HepG2 (cell line): ENCODE results near the gene TACC3. TPM values are rescaled to one million over a fixed set of nuclear protein-coding genes. Genes with fewer than 3 reads are reported as not detected.

Experiments used
- ATAC-seq: fragments of 200-7000 bp; cut with Tn5 transposase; 3 replicates; pipeline ENCODE4 v1.9.1; 2020; ENCODE audit warnings: mild to moderate bottlenecking, moderate library complexity
- BruUV-seq: library from RNA; stranded (reverse); fragments of 400-500 nt; replicated peaks from 2 replicates; lab custom pipeline; 2021; lab: Mats Ljungman, UMichigan
- CTCF ChIA-PET: fragments of 300-600 bp; formaldehyde crosslinking; extraction: SDS; loops from one replicate; lab custom pipeline; 2021; ENCODE audit warnings: low total read pairs, inconsistent platforms, low intra/inter-chr PET ratio; lab: Yijun Ruan, JAX
- POLR2A ChIA-PET: fragments of 350-600 bp; sonication (Branson Sonifier 250); formaldehyde crosslinking; loops from one replicate; lab custom pipeline; 2020; ENCODE audit warnings: antibody characterized with exemption, inconsistent platforms; lab: Yijun Ruan, JAX
- DNase-seq: peaks from one replicate; pipeline ENCODE4 v3.0.0-alpha.2; 2015; ENCODE audit warnings: low spot score
- FAIRE-seq: peaks from 3 replicates; lab custom pipeline; 2011; peaks lifted over from hg19 to GRCh38; lab: Jason Lieb, UNC
- H2AFZ ChIP-seq: one replicate; pipeline ENCODE4 v1.6.1; 2011; ENCODE audit warnings: low read length, inconsistent platforms
- H3K27ac ChIP-seq: fragments of 300-600 bp; 3 replicates; pipeline ENCODE4 v1.8.0; 2011; ENCODE audit warnings: mixed run types, mild to moderate bottlenecking, mixed read lengths, low read length, inconsistent platforms; ENCODE audit not compliant: insufficient read depth; ENCODE audit errors: extremely low read length
- H3K27me3 ChIP-seq, 2 experiments: fragments of 200-600 bp in 1 of 2; 2 replicates in 1 of 2; 3 replicates in 1 of 2; pipeline versions ENCODE4 v1.6.0 to v1.8.0; 2011; ENCODE audit warnings: low read length in 2 of 2, mild to moderate bottlenecking in 2 of 2, moderate library complexity in 2 of 2, inconsistent platforms in 1 of 2; ENCODE audit not compliant: insufficient read depth in 2 of 2, control insufficient read depth in 1 of 2
- H3K36me3 ChIP-seq, 2 experiments: fragments of 200-600 bp in 1 of 2; replicated peaks in 1 of 2; 2 replicates in 1 of 2; 3 replicates in 1 of 2; pipeline versions ENCODE4 v1.5.1 to v1.8.0; 2011; ENCODE audit warnings: low read length in 2 of 2, inconsistent platforms in 1 of 2; ENCODE audit not compliant: insufficient read depth in 2 of 2, control insufficient read depth in 1 of 2
- H3K4me1 ChIP-seq: 2 replicates; pipeline ENCODE4 v1.5.1; 2012; ENCODE audit warnings: low read length, inconsistent platforms; ENCODE audit not compliant: insufficient read depth
- H3K4me2 ChIP-seq: 2 replicates; pipeline ENCODE4 v1.6.0; 2011; ENCODE audit warnings: low read depth, low read length, inconsistent platforms
- H3K4me3 ChIP-seq, 3 experiments: fragments of 200-600 bp in 1 of 3; sonication (generic), shearing (Covaris generic) in 1 of 3; replicated peaks in 1 of 3; 2 replicates each; pipeline ENCODE4 v1.5.1; 2011 to 2016; ENCODE audit warnings: low read length in 3 of 3, inconsistent platforms in 2 of 3, low read depth in 2 of 3, mild to moderate bottlenecking in 2 of 3, control low read depth in 1 of 3, mixed read lengths in 1 of 3; ENCODE audit not compliant: insufficient read depth in 1 of 3
- H3K79me2 ChIP-seq: one replicate; pipeline ENCODE4 v1.6.1; 2011; ENCODE audit warnings: low read length, inconsistent platforms; ENCODE audit not compliant: insufficient read depth
- H3K9ac ChIP-seq: 2 replicates; pipeline ENCODE4 v1.6.0; 2011; ENCODE audit warnings: mild to moderate bottlenecking, low read depth, low read length, inconsistent platforms; ENCODE audit not compliant: insufficient read depth
- H3K9me3 ChIP-seq: 2 replicates; pipeline ENCODE4 v1.5.1; 2012; ENCODE audit warnings: mild to moderate bottlenecking, low read length
- H4K20me1 ChIP-seq: 2 replicates; pipeline ENCODE4 v1.6.0; 2011; ENCODE audit warnings: inconsistent platforms, mild to moderate bottlenecking, low read length, moderate library complexity; ENCODE audit not compliant: insufficient read depth
- CCDC6 ChIP-seq: sonication (generic); formaldehyde crosslinking; IDR thresholded peaks from 2 replicates; pipeline ENCODE4 v1.8.1; 2022; ENCODE audit warnings: mild to moderate bottlenecking, missing genetic modification reagents, moderate library complexity
- HNF4G ChIP-seq, 2 experiments: sonication (generic) in 1 of 2; formaldehyde crosslinking in 1 of 2; IDR thresholded peaks; 2 replicates each; pipeline versions ENCODE4 v1.4.0 to v1.6.1; 2011 to 2020; ENCODE audit warnings: borderline replicate concordance in 2 of 2, low read depth in 2 of 2, mild to moderate bottlenecking in 2 of 2, low read length in 1 of 2, missing genetic modification reagents in 1 of 2, moderate library complexity in 1 of 2
- HNRNPL ChIP-seq: fragments of 200-400 bp; formaldehyde crosslinking; IDR thresholded peaks from 2 replicates; pipeline ENCODE4 v1.6.1; 2017; ENCODE audit warnings: mild to moderate bottlenecking, low read depth, low read length
- KDM3A ChIP-seq: IDR thresholded peaks from 2 replicates; pipeline ENCODE4 v1.6.1; 2018; ENCODE audit warnings: low read depth, missing compliant biosample characterization
- POLR2AphosphoS5 ChIP-seq: IDR thresholded peaks from 2 replicates; pipeline ENCODE4 v1.6.1; 2012; ENCODE audit warnings: low read depth, low read length
- RBFOX2 ChIP-seq: fragments of 200-400 bp; formaldehyde crosslinking; IDR thresholded peaks from 2 replicates; pipeline ENCODE4 v1.6.1; 2017; ENCODE audit warnings: low read depth, mild to moderate bottlenecking, low read length
- RBM39 ChIP-seq: fragments of 200-400 bp; formaldehyde crosslinking; IDR thresholded peaks from one replicate; pipeline ENCODE4 v1.6.1; 2018; ENCODE audit warnings: antibody characterized with exemption, mild to moderate bottlenecking, low read depth, low read length; ENCODE audit not compliant: poor library complexity, severe bottlenecking
- SALL1 ChIP-seq: sonication (generic); formaldehyde crosslinking; IDR thresholded peaks from 2 replicates; pipeline ENCODE4 v1.8.0; 2022; ENCODE audit warnings: mild to moderate bottlenecking, missing genetic modification reagents
- ZBTB1 ChIP-seq: sonication (generic); formaldehyde crosslinking; IDR thresholded peaks from 2 replicates; pipeline ENCODE4 v1.4.0; 2020; ENCODE audit warnings: missing genetic modification reagents, borderline replicate concordance
- ZFYVE20 ChIP-seq: sonication (generic); formaldehyde crosslinking; IDR thresholded peaks from 2 replicates; pipeline ENCODE4 v1.8.0; 2023; ENCODE audit warnings: low read depth, mild to moderate bottlenecking, moderate library complexity, missing genetic modification reagents, borderline replicate concordance
- ZNF263 ChIP-seq: sonication (generic); formaldehyde crosslinking; IDR thresholded peaks from 2 replicates; pipeline ENCODE4 v1.4.0; 2020; ENCODE audit warnings: missing genetic modification reagents
- ZNF788 ChIP-seq: sonication (generic); formaldehyde crosslinking; IDR thresholded peaks from 2 replicates; pipeline ENCODE4 v1.5.0; 2020; ENCODE audit warnings: mild to moderate bottlenecking, missing genetic modification reagents, borderline replicate concordance
- WGBS: methylation state at CpG from one replicate; pipeline ENCODE4 v1.1.6; 2017; ENCODE audit warnings: low lambda C conversion rate; 5-methylcytosine and 5-hydroxymethylcytosine counted together
- in situ Hi-C: cut with HindIII; loops from 2 replicates; pipeline ENCODE4 v1.10.0; 2017; ENCODE audit warnings: low pct_unique_long_range_greater_than_20kb; ENCODE audit not compliant: extremely low pct_ligation_motif_present
- intact Hi-C: fragments of 100-400 bp; cut with micrococcal nuclease; formaldehyde crosslinking; loops from one replicate; pipeline ENCODE4 v1.10.0; 2022; ENCODE audit not compliant: unreplicated experiment
- polyA plus RNA-seq, 8 experiments: library from polyadenylated mRNA; depleted of rRNA in 3 of 8; stranded (reverse) in 7 of 8; unstranded in 1 of 8; fragments of >200 nt; fragmentation: Illumina TruSeq in 4 of 8; extraction: Trizol in 4 of 8; gene quantifications; 2 replicates each; pipeline versions ENCODE4 v1.2.1 to v1.2.3, GENCODE V29; 2011 to 2016; ENCODE audit warnings: low read depth in 4 of 8, missing spikeins in 1 of 8, mixed read lengths in 1 of 8; ENCODE audit not compliant: insufficient read depth in 1 of 8
- total RNA-seq, 5 experiments: library from RNA; depleted of rRNA; stranded (reverse); fragments of >200 nt; fragmentation: Illumina TruSeq; extraction: Trizol; gene quantifications; 2 replicates each; pipeline ENCODE4 v1.2.3, GENCODE V29; 2016; ENCODE audit warnings: low read depth in 1 of 5
- TF ChIP-seq, protein P1 (sequence below): sonication (generic); formaldehyde crosslinking; IDR thresholded peaks from 2 replicates; pipeline ENCODE4 v1.4.0; 2020; ENCODE audit warnings: missing genetic modification reagents

TACC3 gene
- total and polyA plus RNA-seq, 2 of the 13 experiments (the other 11 are each of a cell fraction or from before 2014, with no cell fraction given), result 20.3 to 21.2 TPM

DNA sequence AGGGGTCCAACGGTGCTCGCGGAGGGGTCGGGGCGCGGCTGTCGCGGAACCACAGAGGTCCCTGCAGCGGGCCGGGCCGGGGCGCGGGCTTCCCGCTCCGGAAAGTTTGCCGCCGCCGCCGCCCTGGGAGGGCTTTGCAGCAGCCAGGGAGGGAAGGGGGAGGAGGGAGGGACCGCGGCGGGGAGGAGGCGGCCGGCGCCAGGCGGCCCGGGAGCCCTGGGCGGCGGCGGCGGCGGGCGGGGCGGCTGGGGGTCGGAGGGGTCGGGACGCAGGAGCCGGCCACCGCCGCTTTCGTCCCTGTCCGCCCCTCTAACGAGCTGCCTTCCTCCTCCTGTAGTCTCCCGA lies 72.1 kb downstream of the TACC3 start:
- in situ Hi-C loops, result no loop called here
- peaks cover 39% of the 10 kb centered on the region for H3K79me2 ChIP-seq
- no CpG with 5 or more reads among the region's 44 CpGs for WGBS
- POLR2A ChIA-PET, result interaction anchor here (0.7 to 28.6 kb wide), 6 partner anchors 8 to 72 kb away, joined by 3 to 1258 read pairs (median 35); partner anchors contain the start of genes TACC3 and TMEM129
- no peaks in the 10 kb centered on the region for H3K9me3 ChIP-seq
- peak overlapping the region; percentile 94 to 98 (median 95); a peak in 5 of 6 replicates for H3K4me3 ChIP-seq
- CTCF ChIA-PET, result interaction anchor here (3.3 kb wide), 1 partner anchor 16 kb away, joined by 11 read pairs; no protein-coding TSS in a partner anchor
- H3K4me2 ChIP-seq, result no peak overlapping the region
- peaks cover under 1 to 2% of the 10 kb centered on the region in 2 experiments; a peak in 2 of 5 replicates for H3K36me3 ChIP-seq
- H4K20me1 ChIP-seq, result peaks cover 3% of the 10 kb centered on the region; the same call in 1 of the 2 replicates
- H3K27me3 ChIP-seq, result peaks cover 8 to 22% of the 10 kb centered on the region in 2 experiments; a peak in 4 of 5 replicates
- 0 out of 2 replicates have a peak, but pooled peaks have one; percentile 11 for TF ChIP-seq CCDC6 (CRISPR knock-in tag)
- no peak for TF ChIP-seq RBFOX2
- no peak overlapping the region for H2AFZ ChIP-seq
- ATAC-seq, result no peak
- BruUV-seq, result no TSS peak
- H3K4me1 ChIP-seq, result peaks cover 71% of the 10 kb centered on the region
- peak overlapping the region; percentile 69 for H3K27ac ChIP-seq
- intact Hi-C loops, result no loop called here
- DNase-seq, result no peak
- peak overlapping the region; percentile 94 for H3K9ac ChIP-seq
- FAIRE-seq, result no peak

DNA sequence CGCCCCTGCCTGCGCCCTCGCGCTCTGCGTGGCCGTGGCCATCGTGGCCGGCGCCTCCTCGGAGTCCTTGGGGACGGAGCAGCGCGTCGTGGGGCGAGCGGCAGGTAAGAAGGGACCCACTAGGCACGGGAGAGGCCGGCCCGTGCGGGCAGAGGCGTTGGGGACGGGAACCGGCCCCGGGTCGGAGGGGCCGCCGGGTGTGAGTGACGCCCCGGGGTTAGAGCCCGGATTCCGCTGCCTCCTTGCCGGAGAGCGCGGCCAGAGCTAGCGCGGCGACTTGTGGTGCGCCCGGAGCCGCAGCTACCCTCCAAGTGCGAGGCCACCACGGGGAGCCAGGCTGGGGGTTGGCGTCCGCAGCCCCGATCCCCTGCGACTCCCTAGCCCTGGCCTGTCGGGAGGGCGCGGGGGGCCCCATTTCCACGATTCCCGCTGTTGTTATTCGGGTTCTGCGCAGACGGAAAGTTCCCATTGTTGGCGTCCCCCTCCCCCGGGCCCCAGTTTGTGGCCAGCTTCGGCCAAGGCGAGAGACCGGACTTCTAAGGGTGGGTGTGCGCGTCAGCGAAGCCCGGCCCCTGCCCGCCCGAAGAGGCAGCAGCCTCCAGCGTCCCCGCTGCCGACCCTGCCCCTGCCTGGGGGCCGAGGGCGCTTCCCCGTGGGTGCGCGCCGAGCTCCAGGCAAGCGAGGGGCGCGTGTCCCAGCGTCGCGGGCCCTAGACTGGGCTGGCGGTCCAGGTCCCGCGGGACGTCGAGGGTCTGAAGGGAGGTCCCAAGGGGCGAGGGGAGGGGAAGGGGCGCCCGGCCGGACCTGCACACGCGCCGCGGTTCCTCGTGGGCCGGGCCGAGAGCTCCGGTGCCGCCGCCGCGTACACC lies 72.9 kb downstream of the TACC3 start:
- peaks cover 71% of the 10 kb centered on the region for H3K4me1 ChIP-seq
- H4K20me1 ChIP-seq, result peaks cover 8% of the 10 kb centered on the region
- no CpG with 5 or more reads among the region's 101 CpGs for WGBS
- CTCF ChIA-PET, result interaction anchor here (1.3 to 3.3 kb wide), 2 partner anchors 16 to 48 kb away, joined by 3 to 11 read pairs; no protein-coding TSS in a partner anchor
- H3K79me2 ChIP-seq, result peaks cover 46% of the 10 kb centered on the region
- H3K4me3 ChIP-seq, result peak overlapping the region; percentile 94 to 98 (median 95)
- H2AFZ ChIP-seq, result no peak overlapping the region
- TSS peak; percentile 46 for BruUV-seq
- H3K9me3 ChIP-seq, result no peaks in the 10 kb centered on the region
- ATAC-seq (no peak), DNase-seq (no peak), FAIRE-seq (no peak)
- intact Hi-C loops (loop anchor here (2.0 kb wide), 1 partner anchor 17 kb away; no protein-coding TSS in a partner anchor), in situ Hi-C loops (no loop called here)
- H3K9ac ChIP-seq, result peak overlapping the region; percentile 94
- POLR2A ChIA-PET, result interaction anchor here (3.1 to 28.6 kb wide), 5 partner anchors 7 to 46 kb away, joined by 23 to 1258 read pairs (median 48); no protein-coding TSS in a partner anchor
- H3K4me2 ChIP-seq, result peak overlapping the region; percentile 74
- peaks cover 7 to 22% of the 10 kb centered on the region in 2 experiments; a peak in 4 of 5 replicates for H3K27me3 ChIP-seq
- peaks cover 2 to 7% of the 10 kb centered on the region in 2 experiments; a peak in 2 of 5 replicates for H3K36me3 ChIP-seq
- H3K27ac ChIP-seq, result peak overlapping the region; percentile 92
- TF ChIP-seq SALL1 (CRISPR knock-in tag) (peak; percentile 9; the same call in 1 of the 2 replicates), KDM3A (CRISPR knock-in tag) (0 out of 2 replicates have a peak, but pooled peaks have one; percentile 29), ZNF263 (CRISPR knock-in tag) (0 out of 2 replicates have a peak, but pooled peaks have one; percentile 7), POLR2AphosphoS5 (no peak), ZFYVE20 (CRISPR knock-in tag) (0 out of 2 replicates have a peak, but pooled peaks have one; percentile 33), HNF4G (IDR thresholded peaks at IDR 0.05; ENCODE audit: borderline replicate concordance, low read depth, low read length) (no peak), HNF4G (CRISPR knock-in tag; IDR thresholded peaks at IDR 0.05; ENCODE audit: borderline replicate concordance, low read depth) (no peak), ZNF788 (CRISPR knock-in tag) (peak; percentile 27; the same call in 1 of the 2 replicates), HNRNPL (0 out of 2 replicates have a peak, but pooled peaks have one; percentile 72), ZBTB1 (CRISPR knock-in tag) (no peak), RBM39 (peak; percentile 71)
- TF ChIP-seq, protein P1, sequence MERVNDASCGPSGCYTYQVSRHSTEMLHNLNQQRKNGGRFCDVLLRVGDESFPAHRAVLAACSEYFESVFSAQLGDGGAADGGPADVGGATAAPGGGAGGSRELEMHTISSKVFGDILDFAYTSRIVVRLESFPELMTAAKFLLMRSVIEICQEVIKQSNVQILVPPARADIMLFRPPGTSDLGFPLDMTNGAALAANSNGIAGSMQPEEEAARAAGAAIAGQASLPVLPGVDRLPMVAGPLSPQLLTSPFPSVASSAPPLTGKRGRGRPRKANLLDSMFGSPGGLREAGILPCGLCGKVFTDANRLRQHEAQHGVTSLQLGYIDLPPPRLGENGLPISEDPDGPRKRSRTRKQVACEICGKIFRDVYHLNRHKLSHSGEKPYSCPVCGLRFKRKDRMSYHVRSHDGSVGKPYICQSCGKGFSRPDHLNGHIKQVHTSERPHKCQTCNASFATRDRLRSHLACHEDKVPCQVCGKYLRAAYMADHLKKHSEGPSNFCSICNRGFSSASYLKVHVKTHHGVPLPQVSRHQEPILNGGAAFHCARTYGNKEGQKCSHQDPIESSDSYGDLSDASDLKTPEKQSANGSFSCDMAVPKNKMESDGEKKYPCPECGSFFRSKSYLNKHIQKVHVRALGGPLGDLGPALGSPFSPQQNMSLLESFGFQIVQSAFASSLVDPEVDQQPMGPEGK (CRISPR knock-in tag), result peak; percentile 15; the same call in 1 of the 2 replicates
